Endothelial cell of umbilical vein (primary cell): ENCODE measurements around the gene GLRA1. TPM values are rescaled to one million over a fixed set of nuclear protein-coding genes. Genes with fewer than 3 reads are reported as not detected.

Experiments used
- BruUV-seq: library from RNA; stranded (reverse); fragments of 400-500 nt; replicated peaks from 2 replicates; lab custom pipeline; 2021; lab: Mats Ljungman, UMichigan
- CTCF ChIA-PET: fragments of 300-600, 350-600 bp; sonication (Branson Sonifier 250); formaldehyde crosslinking; loops from one replicate; lab custom pipeline; 2021; ENCODE audit warnings: antibody characterized with exemption, inconsistent platforms; lab: Charles Lee
- POLR2A ChIA-PET: fragments of 300-600, 350-600 bp; sonication (Branson Sonifier 250); formaldehyde crosslinking; loops from one replicate; lab custom pipeline; 2021; ENCODE audit warnings: antibody characterized with exemption, inconsistent platforms; lab: Charles Lee
- DNase-seq: peaks from one replicate; pipeline ENCODE4 v3.0.0-alpha.2; 2011; ENCODE audit warnings: low read depth, low spot score
- FAIRE-seq: peaks from 2 replicates; lab custom pipeline; 2011; peaks lifted over from hg19 to GRCh38; lab: Jason Lieb, UNC
- H2AFZ ChIP-seq: 2 replicates; pipeline ENCODE4 v1.6.0; 2012; ENCODE audit warnings: low read depth, low read length, control low read depth, inconsistent platforms
- H3K27ac ChIP-seq: 2 replicates; pipeline ENCODE4 v1.5.1; 2011; ENCODE audit warnings: low read depth, mild to moderate bottlenecking, control low read depth, low read length, moderate library complexity; ENCODE audit not compliant: insufficient read depth
- H3K27me3 ChIP-seq, 2 experiments: 2 replicates each; pipeline versions ENCODE4 v1.6.0 to v1.6.1; 2011; ENCODE audit warnings: low read length in 2 of 2, mixed read lengths in 1 of 2; ENCODE audit not compliant: control insufficient read depth in 2 of 2, insufficient read depth in 2 of 2
- H3K36me3 ChIP-seq, 2 experiments: 2 replicates in 1 of 2; 3 replicates in 1 of 2; pipeline ENCODE4 v1.5.1; 2011; ENCODE audit warnings: low read length in 2 of 2, mild to moderate bottlenecking in 1 of 2, moderate library complexity in 1 of 2; ENCODE audit not compliant: control insufficient read depth in 2 of 2, insufficient read depth in 2 of 2; ENCODE audit errors: extremely low read depth in 1 of 2
- H3K4me1 ChIP-seq: 3 replicates; pipeline ENCODE4 v1.5.1; 2011; ENCODE audit warnings: mild to moderate bottlenecking, low read length; ENCODE audit not compliant: control insufficient read depth, insufficient read depth; ENCODE audit errors: extremely low read depth
- H3K4me2 ChIP-seq: 2 replicates; pipeline ENCODE4 v1.6.1; 2011; ENCODE audit warnings: low read length, control low read depth, mixed read lengths; ENCODE audit not compliant: insufficient read depth
- H3K4me3 ChIP-seq, 3 experiments: fragments of 200-600 bp in 1 of 3; sonication (generic), shearing (Covaris generic) in 1 of 3; replicated peaks in 1 of 3; 2 replicates each; pipeline ENCODE4 v1.5.1; 2011 to 2016; ENCODE audit warnings: control low read depth in 3 of 3, low read length in 3 of 3, mild to moderate bottlenecking in 2 of 3, inconsistent platforms in 1 of 3, low read depth in 1 of 3, moderate library complexity in 1 of 3; ENCODE audit not compliant: insufficient read depth in 1 of 3
- H3K79me2 ChIP-seq: 2 replicates; pipeline ENCODE4 v1.6.0; 2012; ENCODE audit warnings: low read length, inconsistent platforms; ENCODE audit not compliant: control insufficient read depth, insufficient read depth
- H3K9ac ChIP-seq: replicated peaks from 2 replicates; pipeline ENCODE3; 2011; ENCODE audit warnings: low read length, control low read depth; ENCODE audit not compliant: insufficient read depth; ENCODE audit errors: extremely low read depth
- H3K9me1 ChIP-seq: replicated peaks from 3 replicates; pipeline ENCODE4 v1.6.0; 2011; ENCODE audit warnings: mild to moderate bottlenecking, low read length; ENCODE audit not compliant: control insufficient read depth, insufficient read depth; ENCODE audit errors: extremely low read depth
- H3K9me3 ChIP-seq: replicated peaks from 2 replicates; pipeline ENCODE4 v1.5.1; 2012; ENCODE audit warnings: low read length, inconsistent platforms; ENCODE audit not compliant: control insufficient read depth, insufficient read depth
- H4K20me1 ChIP-seq: replicated peaks from 2 replicates; pipeline ENCODE3; 2011; ENCODE audit warnings: mild to moderate bottlenecking, low read length; ENCODE audit not compliant: control insufficient read depth, insufficient read depth; ENCODE audit errors: extremely low read depth
- EZH2 ChIP-seq: IDR thresholded peaks from 2 replicates; pipeline ENCODE4 v1.6.1; 2012; ENCODE audit warnings: borderline replicate concordance, low read depth, mild to moderate bottlenecking, moderate library complexity, low read length, inconsistent platforms; ENCODE audit not compliant: severe bottlenecking
- GATA2 ChIP-seq: IDR thresholded peaks from 2 replicates; pipeline ENCODE4 v1.7.0; 2011; ENCODE audit warnings: low read depth, mild to moderate bottlenecking, moderate library complexity, mixed read lengths, low read length; ENCODE audit not compliant: insufficient read length, insufficient read depth
- JUN ChIP-seq: IDR thresholded peaks from 2 replicates; pipeline ENCODE4 v1.6.1; 2011; ENCODE audit warnings: borderline replicate concordance, low read depth; ENCODE audit not compliant: insufficient read length, insufficient read depth
- MYC ChIP-seq: IDR thresholded peaks from one replicate; pipeline ENCODE4 v1.6.1; 2011; ENCODE audit warnings: mild to moderate bottlenecking, low read depth, low read length
- POLR2A ChIP-seq: IDR thresholded peaks from 2 replicates; pipeline ENCODE4 v1.6.1; 2012; ENCODE audit warnings: low read depth, mild to moderate bottlenecking, control low read depth, low read length
- POLR2AphosphoS5 ChIP-seq: IDR thresholded peaks from 2 replicates; pipeline ENCODE4 v1.6.1; 2012; ENCODE audit warnings: low read depth, mild to moderate bottlenecking, control low read depth, low read length, moderate library complexity; ENCODE audit not compliant: insufficient read depth
- dilution Hi-C: fragments of 300-500 bp; cut with MboI; formaldehyde crosslinking; loops from one replicate; pipeline ENCODE4 v1.15.0; 2019; ENCODE audit warnings: low sequenced_read_pairs; ENCODE audit not compliant: extremely low pct_ligation_motif_present
- intact Hi-C: fragments of 100-400 bp; cut with micrococcal nuclease; formaldehyde crosslinking; loops from one replicate; pipeline ENCODE4 v1.10.0; 2022
- polyA plus RNA-seq, 4 experiments: library from polyadenylated mRNA; depleted of rRNA in 3 of 4; stranded (reverse) in 3 of 4; unstranded in 1 of 4; fragments of >200 nt; gene quantifications; 2 replicates each; pipeline versions ENCODE4 v1.2.1 to v1.2.3, GENCODE V29; 2011 to 2012; ENCODE audit warnings: missing spikeins in 1 of 4
- total RNA-seq: library from RNA; stranded (reverse); gene quantifications from 2 replicates; pipeline ENCODE4 v1.2.3, GENCODE V29; 2021
- TF ChIP-seq, protein P1 (sequence below): IDR thresholded peaks from 2 replicates; pipeline ENCODE4 v1.6.1; 2011; ENCODE audit not compliant: insufficient read depth, insufficient read length
- TF ChIP-seq, protein P2 (sequence below), 2 donors: IDR thresholded peaks; 1 replicate in 1 of 2; 2 replicates in 1 of 2; pipeline ENCODE4 v1.5.1; 2011; ENCODE audit warnings: low read length in 2 of 2, mild to moderate bottlenecking in 2 of 2, moderate library complexity in 2 of 2, control low read depth in 1 of 2, inconsistent platforms in 1 of 2, low read depth in 1 of 2; ENCODE audit not compliant: insufficient read depth in 1 of 2; ENCODE audit errors: extremely low read depth in 1 of 2

Gene GLRA1
- total and polyA plus RNA-seq, 2 donors (not counting 3 experiments of a cell fraction or from before 2014, with no cell fraction given) = not detected

DNA sequence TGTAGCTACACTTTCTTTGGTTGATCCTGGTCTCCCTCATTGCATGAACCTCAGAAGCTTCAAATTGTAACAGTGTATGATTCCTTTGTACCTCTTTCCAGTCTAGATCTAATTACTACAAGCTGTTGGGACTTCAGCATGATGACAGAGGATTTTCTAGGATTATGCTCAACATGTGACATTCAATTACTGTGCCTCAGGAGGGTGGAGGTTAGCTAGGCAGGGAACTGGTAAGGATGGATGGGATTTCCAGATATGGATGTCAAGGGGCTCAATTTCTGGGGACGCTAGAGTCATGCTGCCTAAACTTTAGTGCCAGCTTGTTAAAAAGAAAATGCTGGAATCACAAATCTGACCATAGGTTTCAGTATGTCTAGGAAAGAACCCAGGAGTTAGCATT, 29.2 kb upstream of the GLRA1 start:
- Histone ChIP-seq H3K36me3 (no peaks in the 10 kb centered on the region), H3K9ac (no peak overlapping the region), H2AFZ (no peak overlapping the region), H4K20me1 (no peaks in the 10 kb centered on the region), H3K4me3 (no peak overlapping the region), H3K27ac (no peak overlapping the region), H3K27me3 (no peaks in the 10 kb centered on the region), H3K9me1 (no peaks in the 10 kb centered on the region), H3K4me2 (no peak overlapping the region), H3K4me1 (no peaks in the 10 kb centered on the region), H3K9me3 (no peaks in the 10 kb centered on the region), H3K79me2 (no peaks in the 10 kb centered on the region)
- dilution Hi-C loops (no loop called here), intact Hi-C loops (no loop called here)
- ChIA-PET POLR2A (no interaction called here), CTCF (no interaction called here)
- BruUV-seq = no TSS peak
- FAIRE-seq = no peak
- TF ChIP-seq MYC (no peak), JUN (no peak), POLR2AphosphoS5 (no peak), GATA2 (no peak), EZH2 (no peak), POLR2A (no peak)
- TF ChIP-seq, protein P1, sequence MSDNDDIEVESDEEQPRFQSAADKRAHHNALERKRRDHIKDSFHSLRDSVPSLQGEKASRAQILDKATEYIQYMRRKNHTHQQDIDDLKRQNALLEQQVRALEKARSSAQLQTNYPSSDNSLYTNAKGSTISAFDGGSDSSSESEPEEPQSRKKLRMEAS = no peak
- TF ChIP-seq, protein P2, sequence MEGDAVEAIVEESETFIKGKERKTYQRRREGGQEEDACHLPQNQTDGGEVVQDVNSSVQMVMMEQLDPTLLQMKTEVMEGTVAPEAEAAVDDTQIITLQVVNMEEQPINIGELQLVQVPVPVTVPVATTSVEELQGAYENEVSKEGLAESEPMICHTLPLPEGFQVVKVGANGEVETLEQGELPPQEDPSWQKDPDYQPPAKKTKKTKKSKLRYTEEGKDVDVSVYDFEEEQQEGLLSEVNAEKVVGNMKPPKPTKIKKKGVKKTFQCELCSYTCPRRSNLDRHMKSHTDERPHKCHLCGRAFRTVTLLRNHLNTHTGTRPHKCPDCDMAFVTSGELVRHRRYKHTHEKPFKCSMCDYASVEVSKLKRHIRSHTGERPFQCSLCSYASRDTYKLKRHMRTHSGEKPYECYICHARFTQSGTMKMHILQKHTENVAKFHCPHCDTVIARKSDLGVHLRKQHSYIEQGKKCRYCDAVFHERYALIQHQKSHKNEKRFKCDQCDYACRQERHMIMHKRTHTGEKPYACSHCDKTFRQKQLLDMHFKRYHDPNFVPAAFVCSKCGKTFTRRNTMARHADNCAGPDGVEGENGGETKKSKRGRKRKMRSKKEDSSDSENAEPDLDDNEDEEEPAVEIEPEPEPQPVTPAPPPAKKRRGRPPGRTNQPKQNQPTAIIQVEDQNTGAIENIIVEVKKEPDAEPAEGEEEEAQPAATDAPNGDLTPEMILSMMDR (IDR thresholded peaks at IDR 0.05; ENCODE audit: extremely low read depth in 1 of 2, insufficient read depth in 1 of 2, low read depth in 1 of 2, low read length in 2 of 2) = no peak
- DNase-seq = no peak
